HG03565 (cell line): ENCODE measurements around the gene MXRA7.

Experiments used
- ATAC-seq: cut with Tn5 transposase; IDR thresholded peaks from one replicate; pipeline ENCODE4 v1.9.1; 2021; ENCODE audit warnings: mild to moderate bottlenecking, moderate library complexity; ENCODE audit not compliant: unreplicated experiment

The MXRA7 gene

GRCh38 chr17:76681222-76682137 lies 29.3 kb downstream of the MXRA7 start:
- ATAC-seq, result no peak

DNA sequence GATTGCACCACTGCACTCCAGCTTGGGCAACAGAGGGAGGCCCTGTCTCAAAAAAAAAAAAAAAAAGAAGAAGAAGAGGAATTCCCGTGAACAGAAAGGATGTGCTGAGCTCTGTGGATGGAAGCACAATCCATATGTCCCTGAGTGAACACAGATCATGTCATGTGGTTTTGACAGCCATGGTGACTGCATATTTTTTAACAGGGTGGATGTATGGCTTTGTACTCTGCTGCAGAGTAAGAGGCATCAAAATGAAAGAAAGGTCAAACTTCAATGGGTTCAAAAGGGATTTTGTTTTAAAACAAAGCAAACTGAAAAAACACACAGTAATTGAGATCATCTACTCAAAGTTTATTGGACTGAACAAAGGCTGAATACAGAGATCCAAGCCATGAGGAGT lies 31.5 kb downstream of the MXRA7 start:
- no peak for ATAC-seq

- ATAC-seq, result no peak
Observed at GRCh38 chr17:76678330-76678729, 32.4 kb downstream of the MXRA7 start.

- ATAC-seq, result no peak
Observed at GRCh38 chr17:76677406-76677805, 33.4 kb downstream of the MXRA7 start.

DNA sequence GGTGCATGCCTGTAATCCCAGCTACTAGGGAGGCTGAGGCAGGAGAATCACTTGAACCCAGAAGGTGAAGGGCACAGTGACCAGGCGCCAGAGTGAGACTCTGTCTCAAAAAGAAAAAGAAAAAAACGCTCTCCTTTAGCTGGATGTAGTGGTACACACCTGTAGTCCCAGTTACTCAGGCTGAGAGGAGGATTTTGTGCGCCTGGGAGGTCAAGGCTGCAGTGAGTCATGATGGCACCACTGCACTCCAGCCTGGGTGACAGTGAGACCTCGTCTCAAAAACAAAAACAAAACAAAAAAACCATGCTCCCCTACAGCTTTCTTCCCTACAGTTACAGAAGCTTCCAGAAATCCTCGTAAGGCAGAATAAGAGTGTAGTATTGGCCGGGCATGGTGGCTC lies 34.1 kb downstream of the MXRA7 start:
- no peak for ATAC-seq

GRCh38 chr17:76675648-76676047 lies 35.1 kb downstream of the MXRA7 start:
- ATAC-seq, result no peak

DNA sequence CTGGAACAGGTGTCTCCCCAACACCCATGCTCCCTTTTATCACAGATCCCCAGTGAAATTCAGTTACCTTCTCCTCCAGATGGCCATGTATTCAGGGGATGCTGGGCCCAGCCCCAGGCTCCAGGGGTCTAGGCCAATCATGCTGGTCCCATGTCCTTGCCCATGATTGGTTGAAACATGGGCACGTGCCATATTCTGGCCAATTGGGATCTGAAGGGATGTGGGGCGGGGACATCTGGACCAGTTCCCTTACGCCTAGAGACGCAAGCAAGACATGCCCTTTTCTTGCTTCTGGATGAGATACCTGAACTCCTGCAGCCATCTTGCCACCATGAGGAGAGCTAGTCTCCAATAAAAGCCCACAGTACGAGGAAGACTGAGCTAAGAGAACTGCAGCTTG lies 36.2 kb downstream of the MXRA7 start:
- ATAC-seq, result no peak

- ATAC-seq, result no peak
Observed at GRCh38 chr17:76673729-76674128, 37.0 kb downstream of the MXRA7 start.

- no peak for ATAC-seq
Observed at GRCh38 chr17:76672892-76673291, 37.9 kb downstream of the MXRA7 start.

DNA sequence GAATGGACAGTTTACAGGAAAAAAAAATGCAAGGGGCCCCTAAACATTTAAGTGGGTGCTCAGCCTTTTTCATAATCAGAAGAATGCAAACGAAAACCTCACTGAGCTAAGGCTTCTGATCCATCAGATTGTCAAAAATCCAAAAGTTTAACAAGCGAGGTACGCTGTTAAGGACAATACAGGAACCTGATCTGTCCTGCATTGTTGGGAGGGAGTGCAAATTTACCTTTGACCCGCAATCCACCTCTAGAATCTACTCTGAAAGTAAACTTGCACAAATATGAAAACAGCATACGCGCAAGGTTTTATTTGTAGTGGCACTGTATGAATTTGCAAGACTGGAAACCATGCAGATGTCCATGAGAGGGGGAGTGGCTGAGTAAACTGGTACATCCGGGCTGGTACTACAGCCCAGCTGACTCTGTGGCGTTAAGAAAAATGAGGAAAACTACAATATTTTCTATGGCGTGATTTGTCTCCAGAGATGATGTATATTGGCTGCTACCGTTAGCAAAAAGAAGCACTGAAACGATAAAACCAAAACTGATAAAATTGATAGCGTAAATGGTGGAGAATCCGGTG lies 38.4 kb downstream of the MXRA7 start:
- ATAC-seq, result no peak

- no peak for ATAC-seq
Observed at GRCh38 chr17:76671912-76672262, 38.9 kb downstream of the MXRA7 start.

- peak; percentile 95 for ATAC-seq
Observed at GRCh38 chr17:76671123-76671911, 39.4 kb downstream of the MXRA7 start.

- ATAC-seq, result no peak
Observed at GRCh38 chr17:76670718-76671122, 40.0 kb downstream of the MXRA7 start.

GRCh38 chr17:76670020-76670717 lies 40.6 kb downstream of the MXRA7 start:
- ATAC-seq, result no peak

DNA sequence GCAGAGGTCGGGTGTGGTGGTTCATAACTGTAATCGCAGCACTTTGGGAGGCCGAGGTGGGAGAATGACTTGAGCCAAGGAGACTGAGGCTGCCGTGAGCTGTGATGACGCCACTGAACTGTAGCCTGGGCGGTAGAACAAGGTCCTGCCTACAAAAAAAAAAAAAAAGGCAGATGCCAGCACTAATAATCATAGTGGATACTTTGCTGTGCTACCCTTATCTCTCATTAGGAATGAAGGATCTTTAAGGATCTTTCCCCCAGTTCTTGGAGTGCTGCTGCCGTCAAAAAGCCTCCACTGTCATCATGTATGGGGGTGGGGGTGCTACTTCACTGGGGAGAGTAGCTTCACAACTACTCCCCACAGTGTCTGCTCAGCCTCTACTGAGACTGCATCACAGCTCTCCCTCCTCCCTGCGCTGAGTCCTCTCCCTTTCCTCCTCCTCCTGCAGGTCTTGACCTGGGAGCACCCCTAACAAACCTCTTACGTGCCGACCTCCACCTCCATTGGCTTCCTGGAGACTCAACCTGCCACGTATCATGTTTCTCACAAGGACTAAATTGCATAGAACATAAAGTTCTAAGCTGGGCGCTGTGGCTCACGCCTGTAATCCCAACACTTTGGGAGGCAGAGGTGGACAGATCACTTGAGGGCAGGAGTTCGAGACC lies 42.8 kb downstream of the MXRA7 start:
- no peak for ATAC-seq

DNA sequence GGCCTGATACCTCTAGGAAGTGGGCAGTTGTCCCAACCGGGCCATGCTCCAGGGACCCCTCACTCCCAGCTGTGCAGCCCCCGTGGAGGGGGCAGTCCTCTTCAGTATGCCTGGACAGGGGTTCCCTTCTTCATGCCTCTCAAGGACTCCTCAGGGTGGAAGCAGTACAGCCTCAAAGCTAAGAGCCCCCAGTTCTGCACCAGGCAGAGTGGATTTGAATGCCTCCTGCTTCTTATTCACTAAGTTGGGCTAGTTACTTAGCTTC lies 43.3 kb downstream of the MXRA7 start:
- ATAC-seq, result no peak

DNA sequence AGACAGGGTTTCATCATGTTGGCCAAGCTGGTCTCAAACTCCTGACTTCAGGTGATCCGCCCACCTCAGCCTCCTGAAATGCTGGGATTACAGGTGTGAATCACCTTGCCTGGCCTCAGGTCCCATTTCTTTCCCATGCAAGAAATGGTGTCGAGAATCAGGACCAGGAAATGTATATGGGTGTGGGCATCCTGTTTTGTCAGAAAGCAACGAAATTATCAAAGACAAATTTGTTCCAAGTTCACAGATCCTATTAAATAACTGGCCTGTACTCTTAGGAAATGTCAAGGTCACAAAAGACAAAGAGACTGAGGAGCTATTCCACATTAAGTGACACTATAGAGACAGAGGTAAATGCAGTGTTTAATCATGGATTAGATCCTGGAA lies 50.1 kb downstream of the MXRA7 start:
- ATAC-seq, result no peak

DNA sequence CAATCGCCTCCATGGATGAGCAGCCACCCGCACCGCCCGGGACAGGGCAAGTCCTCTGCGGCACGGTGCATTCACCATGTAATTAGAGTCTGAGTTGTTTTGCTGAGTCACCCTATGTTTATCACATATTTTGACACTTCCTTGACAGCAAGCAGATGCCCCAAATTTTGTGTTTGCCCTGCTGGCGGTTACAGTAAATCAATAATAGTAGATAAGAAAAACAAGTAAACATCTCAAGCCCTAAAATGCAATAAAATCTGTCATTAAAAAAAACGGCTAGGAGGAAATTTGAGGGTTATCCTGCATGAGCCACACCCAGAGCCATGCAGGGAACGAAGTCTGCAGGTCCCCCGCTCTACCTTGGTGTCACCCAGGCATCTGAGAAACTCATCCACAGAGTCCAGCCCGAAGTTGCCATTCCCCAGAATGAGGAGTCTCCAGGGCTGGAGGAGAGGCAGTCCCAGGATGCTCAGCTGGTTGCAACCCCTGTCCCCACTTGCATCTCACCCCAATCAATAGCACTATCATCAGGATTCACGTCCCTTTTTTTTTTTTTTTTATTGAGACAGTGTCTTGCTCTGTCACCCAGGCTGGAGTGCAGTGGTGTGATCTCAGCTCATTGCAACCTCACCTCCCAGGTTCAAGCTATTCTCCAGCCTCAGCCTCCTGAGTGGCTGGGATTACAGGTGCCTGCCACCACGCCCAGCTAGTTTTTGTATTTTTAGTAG lies 50.7 kb downstream of the MXRA7 start:
- ATAC-seq, result no peak

GRCh38 chr17:76658242-76658662 lies 52.5 kb downstream of the MXRA7 start:
- ATAC-seq, result no peak
